ENCODE measurements around the gene BAG1.

The BAG1 gene

GRCh38 chr9:33246269-33246860, 18.1 kb downstream of the BAG1 start:
- Histone ChIP-seq H3K36me3 (peaks cover 4% of the 10 kb centered on the region), H3K9me3 (no peaks in the 10 kb centered on the region), H3K27me3 (no peaks in the 10 kb centered on the region), H3K4me1 (no peaks in the 10 kb centered on the region), H3K4me3 (ENCODE audit: low read depth, low read length) (no peak overlapping the region)
- DNase-seq: no peak
- no peak for TF ChIP-seq CTCF (IDR thresholded peaks at IDR 0.05; ENCODE audit: low read depth, low read length)

DNA sequence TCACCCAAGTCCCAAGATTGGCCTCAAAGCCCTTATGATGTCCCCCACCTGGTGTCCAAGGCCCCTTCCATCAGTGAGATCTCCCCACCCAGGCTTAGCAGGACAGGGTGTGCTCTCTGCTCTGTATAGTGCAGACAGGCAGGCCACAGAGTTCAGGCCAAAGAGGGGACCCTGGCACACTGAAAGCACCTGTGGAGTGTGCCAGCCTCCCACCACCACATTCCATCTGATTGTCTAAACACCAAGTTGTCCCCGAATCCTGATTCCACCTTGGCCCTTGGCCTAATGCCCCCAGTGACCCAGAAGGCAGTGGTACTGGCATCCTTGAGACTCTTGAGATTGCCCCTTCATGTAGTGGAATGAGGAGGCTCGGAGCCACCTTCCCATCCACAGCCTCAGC, 19.2 kb downstream of the BAG1 start:
- TF ChIP-seq CTCF (IDR thresholded peaks at IDR 0.05; ENCODE audit: low read depth, low read length): no peak
- no peaks in the 10 kb centered on the region for H3K9me3 ChIP-seq
- H3K4me1 ChIP-seq: no peaks in the 10 kb centered on the region; the same call in 1 of the 2 replicates
- H3K36me3 ChIP-seq: no peaks in the 10 kb centered on the region; the same call in none of the 2 replicates
- no peak overlapping the region for H3K4me3 ChIP-seq (ENCODE audit: low read depth, low read length)
- H3K27me3 ChIP-seq: no peaks in the 10 kb centered on the region
- DNase-seq: no peak

- TF ChIP-seq CTCF (IDR thresholded peaks at IDR 0.05; ENCODE audit: low read depth, low read length): no peak
These were observed 20.2 kb downstream of the BAG1 start for GRCh38 chr9:33244137-33244784.

GRCh38 chr9:33242609-33243134, 21.8 kb downstream of the BAG1 start:
- no peaks in the 10 kb centered on the region for H3K27me3 ChIP-seq
- no peak for TF ChIP-seq CTCF (IDR thresholded peaks at IDR 0.05; ENCODE audit: low read depth, low read length)
- no peak for DNase-seq
- no peaks in the 10 kb centered on the region for H3K36me3 ChIP-seq
- no peaks in the 10 kb centered on the region for H3K9me3 ChIP-seq
- H3K4me1 ChIP-seq: peaks cover 7% of the 10 kb centered on the region
- no peak overlapping the region for H3K4me3 ChIP-seq (ENCODE audit: low read depth, low read length)

More at GRCh38 chr9:33244137-33244784, 20.2 kb downstream of the BAG1 start:
- Histone ChIP-seq H3K4me3 (ENCODE audit: low read depth, low read length) (no peak overlapping the region), H3K4me1 (peaks cover 7% of the 10 kb centered on the region), H3K36me3 (no peaks in the 10 kb centered on the region; the same call in 1 of the 2 replicates), H3K9me3 (no peaks in the 10 kb centered on the region), H3K27me3 (no peaks in the 10 kb centered on the region)
- DNase-seq: no peak

DNA sequence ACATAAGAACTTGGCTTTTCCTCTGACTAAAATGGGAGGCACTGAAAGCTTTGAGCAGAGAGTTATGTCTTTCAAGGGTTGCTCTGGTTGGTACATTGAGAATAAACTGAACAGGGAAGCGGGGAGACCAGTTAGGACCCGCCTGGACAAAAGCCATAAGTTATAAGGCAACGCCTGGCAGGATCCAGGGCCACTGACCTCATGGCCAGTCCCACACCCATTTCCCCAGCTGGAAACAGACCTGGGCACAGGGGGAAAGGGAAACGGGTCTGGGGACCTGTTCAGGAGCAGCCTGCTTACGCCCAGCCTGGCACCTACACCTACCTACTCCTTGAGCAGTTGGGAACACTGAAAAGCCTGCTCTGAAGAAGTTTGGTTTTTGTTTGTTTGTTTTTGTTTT, 23.2 kb downstream of the BAG1 start:
- no peak for DNase-seq
- TF ChIP-seq CTCF (IDR thresholded peaks at IDR 0.05; ENCODE audit: low read depth, low read length): no peak
- no peaks in the 10 kb centered on the region for H3K27me3 ChIP-seq

DNA sequence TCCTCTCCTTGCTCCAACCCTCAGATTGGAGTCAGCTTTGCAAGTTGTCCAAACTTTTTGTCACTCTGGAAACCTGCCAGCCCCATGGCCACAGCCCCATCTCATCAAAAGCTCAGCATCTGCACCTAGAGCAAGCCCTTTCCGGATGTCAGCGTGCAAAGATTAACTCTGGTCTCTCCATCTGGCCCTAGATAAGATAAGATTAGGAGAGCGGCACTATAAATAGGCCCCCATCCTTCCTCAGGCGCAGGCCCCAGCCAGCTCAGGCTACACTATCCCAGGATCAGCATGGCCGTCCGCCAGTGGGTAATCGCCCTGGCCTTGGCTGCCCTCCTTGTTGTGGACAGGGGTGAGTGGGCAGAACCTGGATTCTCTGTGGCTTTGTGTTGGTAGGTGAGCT, 24.6 kb downstream of the BAG1 start, which contains the start of gene SPINK4:
SPINK4 (plus strand) TSS at position 247 of the 400 bp plus-strand sequence; CDS start at position 289, 42 bp downstream.
- no peaks in the 10 kb centered on the region for H3K9me3 ChIP-seq
- no peaks in the 10 kb centered on the region for H3K27me3 ChIP-seq
- peak; percentile 40 for DNase-seq
- no peak within 1 kb of the TSS for H3K4me3 ChIP-seq (ENCODE audit: low read depth, low read length)
- H3K36me3 ChIP-seq: no peaks in the 10 kb centered on the region
- TF ChIP-seq CTCF (IDR thresholded peaks at IDR 0.05; ENCODE audit: low read depth, low read length): no peak
- H3K4me1 ChIP-seq: peaks cover 7% of the 10 kb centered on the region

More for the DNA sequence above, 23.2 kb downstream of the BAG1 start:
- Histone ChIP-seq H3K4me3 (ENCODE audit: low read depth, low read length) (no peak overlapping the region), H3K36me3 (no peaks in the 10 kb centered on the region), H3K9me3 (no peaks in the 10 kb centered on the region), H3K4me1 (peaks cover 7% of the 10 kb centered on the region)
